CD14-positive monocyte (primary cell): ENCODE results near the gene WHRN. TPM values are rescaled to one million over a fixed set of nuclear protein-coding genes. Genes with fewer than 3 reads are reported as not detected.

ENCODE experiments used
- DNase-seq, 3 donors: peaks; one replicate each; pipeline ENCODE4 v3.0.0-alpha.2; 2011 to 2022
- H2AFZ ChIP-seq: 2 replicates; pipeline ENCODE4 v1.6.0; 2012; ENCODE audit warnings: mild to moderate bottlenecking, low read depth, low read length, inconsistent platforms; ENCODE audit not compliant: insufficient read depth, poor library complexity, severe bottlenecking
- H3K27ac ChIP-seq, 2 donors: 1 replicate in 1 of 2; 2 replicates in 1 of 2; pipeline ENCODE4 v1.5.1; 2012 to 2013; ENCODE audit warnings: low read length in 2 of 2, control low read depth in 1 of 2, inconsistent platforms in 1 of 2, low read depth in 1 of 2, mild to moderate bottlenecking in 1 of 2
- H3K27me3 ChIP-seq, 2 donors: one replicate each; pipeline versions ENCODE4 v1.6.0 to v1.6.1; 2011 to 2013; ENCODE audit warnings: low read length in 2 of 2; ENCODE audit not compliant: control insufficient read depth in 2 of 2, insufficient read depth in 2 of 2
- H3K36me3 ChIP-seq, 2 donors: replicated peaks in 1 of 2; 1 replicate in 1 of 2; 2 replicates in 1 of 2; pipeline versions ENCODE4 v1.5.1 to v1.6.1; 2012 to 2013; ENCODE audit warnings: low read length in 2 of 2, control low read depth in 1 of 2, inconsistent platforms in 1 of 2, mild to moderate bottlenecking in 1 of 2; ENCODE audit not compliant: insufficient read depth in 2 of 2, control insufficient read depth in 1 of 2
- H3K4me1 ChIP-seq, 2 donors: 1 replicate in 1 of 2; 2 replicates in 1 of 2; pipeline versions ENCODE4 v1.5.1 to v1.6.1; 2012 to 2013; ENCODE audit warnings: low read length in 2 of 2, control low read depth in 1 of 2, inconsistent platforms in 1 of 2, mild to moderate bottlenecking in 1 of 2, moderate library complexity in 1 of 2; ENCODE audit not compliant: insufficient read depth in 2 of 2, control insufficient read depth in 1 of 2
- H3K4me2 ChIP-seq: replicated peaks from 2 replicates; pipeline ENCODE3; 2012; ENCODE audit warnings: low read length, moderate library complexity, mild to moderate bottlenecking; ENCODE audit not compliant: poor library complexity, severe bottlenecking; ENCODE audit errors: extremely low read depth
- H3K4me3 ChIP-seq, 3 experiments: fragments of 200-600 bp in 1 of 3; sonication (generic) in 1 of 3; replicated peaks in 1 of 3; 1 replicate in 2 of 3; 2 replicates in 1 of 3; pipeline ENCODE4 v1.5.1; 2011 to 2013; ENCODE audit warnings: low read length in 3 of 3, mild to moderate bottlenecking in 3 of 3, control low read depth in 2 of 3, low read depth in 2 of 3, inconsistent platforms in 1 of 3, moderate library complexity in 1 of 3
- H3K79me2 ChIP-seq: 2 replicates; pipeline ENCODE4 v1.6.0; 2012; ENCODE audit warnings: mild to moderate bottlenecking, control low read depth, inconsistent platforms, low read length, moderate library complexity; ENCODE audit not compliant: insufficient read depth
- H3K9ac ChIP-seq: 2 replicates; pipeline ENCODE4 v1.6.0; 2017; ENCODE audit warnings: low read length, mild to moderate bottlenecking; ENCODE audit not compliant: insufficient read depth, poor library complexity, severe bottlenecking
- H3K9me3 ChIP-seq, 2 donors: replicated peaks in 1 of 2; 1 replicate in 1 of 2; 2 replicates in 1 of 2; pipeline versions ENCODE4 v1.5.1 to v1.6.1; 2012 to 2013; ENCODE audit warnings: low read length in 2 of 2, control low read depth in 1 of 2; ENCODE audit not compliant: control insufficient read depth in 1 of 2, insufficient read depth in 1 of 2
- H4K20me1 ChIP-seq: 2 replicates; pipeline ENCODE4 v1.6.0; 2012; ENCODE audit warnings: mild to moderate bottlenecking, low read length, control low read depth, moderate library complexity; ENCODE audit not compliant: insufficient read depth
- H3K27ac Mint-ChIP-seq, 7 donors: one replicate each; pipeline ENCODE4 v1.8.0; 2020; ENCODE audit warnings: mild to moderate bottlenecking in 7 of 7, mixed read lengths in 7 of 7, moderate library complexity in 6 of 7, inconsistent platforms in 2 of 7
- H3K27me3 Mint-ChIP-seq, 3 donors: one replicate each; pipeline ENCODE4 v1.8.0; 2021 to 2022; ENCODE audit warnings: low read depth in 3 of 3, mild to moderate bottlenecking in 3 of 3, mixed read lengths in 3 of 3, moderate library complexity in 3 of 3, inconsistent platforms in 1 of 3
- H3K36me3 Mint-ChIP-seq, 2 donors: one replicate each; pipeline ENCODE4 v1.8.0; 2020; ENCODE audit warnings: mixed read lengths in 2 of 2, inconsistent platforms in 1 of 2, mild to moderate bottlenecking in 1 of 2
- H3K4me1 Mint-ChIP-seq: one replicate; pipeline ENCODE4 v1.8.0; 2020; ENCODE audit warnings: mild to moderate bottlenecking, mixed read lengths
- H3K4me3 Mint-ChIP-seq, 2 donors: one replicate each; pipeline ENCODE4 v1.8.0; 2020; ENCODE audit warnings: mild to moderate bottlenecking in 2 of 2, mixed read lengths in 2 of 2, moderate library complexity in 1 of 2
- H3K9me3 Mint-ChIP-seq, 7 donors: one replicate each; pipeline ENCODE4 v1.8.0; 2020 to 2022; ENCODE audit warnings: mixed read lengths in 7 of 7, mild to moderate bottlenecking in 6 of 7, moderate library complexity in 6 of 7, inconsistent platforms in 2 of 7
- WGBS: methylation state at CpG from one replicate; pipeline ENCODE4 v1.1.5; 2013; ENCODE audit warnings: missing lambda C conversion rate; ENCODE audit not compliant: insufficient coverage; 5-methylcytosine and 5-hydroxymethylcytosine counted together
- intact Hi-C, 2 donors: fragments of 100-400 bp; cut with micrococcal nuclease; formaldehyde crosslinking; loops; one replicate each; pipeline versions ENCODE4 v1.15.0 to v1.15.1; 2023
- polyA plus RNA-seq, 3 donors: library from polyadenylated mRNA; depleted of rRNA in 1 of 3; unstranded in 2 of 3; stranded (reverse) in 1 of 3; fragments of 300-500 nt in 2 of 3; fragments of >200 nt in 1 of 3; fragmentation: Illumina TruSeq in 2 of 3; gene quantifications; 1 replicate in 2 of 3; 2 replicates in 1 of 3; pipeline ENCODE4 v1.2.3, GENCODE V29; 2012 to 2021
- TF ChIP-seq, protein P1 (sequence below): fragments of 200-600 bp; IDR thresholded peaks from one replicate; pipeline ENCODE4 v1.8.0; 2022; ENCODE audit warnings: antibody characterized with exemption, mild to moderate bottlenecking

WHRN gene
- polyA plus RNA-seq, 3 donors = 0.13 to 0.59 (median 0.30) TPM

DNA sequence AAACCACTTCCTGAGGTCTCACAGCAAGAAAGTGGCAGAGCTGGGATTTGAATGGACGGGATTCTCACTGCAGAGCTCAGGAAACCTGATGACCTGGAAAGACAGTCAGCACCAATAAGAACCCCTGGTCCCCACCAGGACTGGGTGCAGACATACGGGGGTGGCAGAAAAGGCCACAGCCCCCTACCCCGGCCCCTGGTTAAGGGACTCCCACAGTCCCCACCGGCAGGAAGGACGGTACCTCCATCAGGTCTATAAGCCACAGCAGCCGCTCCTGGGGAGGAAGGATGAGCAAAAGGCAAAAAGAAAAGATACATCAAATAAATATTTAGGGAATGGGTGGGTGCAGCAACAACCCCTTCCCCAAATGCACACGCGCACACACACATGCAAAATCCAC, 85.5 kb downstream of the WHRN start:
- H3K36me3 Mint-ChIP-seq = peaks cover 0 to 14% of the 10 kb centered on the region in 2 donors
- H3K9ac ChIP-seq = no peak overlapping the region
- H3K79me2 ChIP-seq = no peaks in the 10 kb centered on the region
- WGBS = 100% methylated on average over 1 of the region's 8 CpGs
- H3K9me3 Mint-ChIP-seq = peaks cover 8 to 21% (median 16%) of the 10 kb centered on the region in 7 donors
- H3K27me3 Mint-ChIP-seq = peaks cover 1 to 2% (median 2%) of the 10 kb centered on the region in 3 donors
- H3K27me3 ChIP-seq = no peaks in the 10 kb centered on the region
- intact Hi-C loops = no loop called here
- no peak overlapping the region for H2AFZ ChIP-seq
- no peak overlapping the region for H3K27ac Mint-ChIP-seq
- no peak overlapping the region for H3K4me3 ChIP-seq
- DNase-seq = no peak
- H4K20me1 ChIP-seq = no peaks in the 10 kb centered on the region
- H3K4me1 Mint-ChIP-seq = peaks cover 34% of the 10 kb centered on the region
- H3K9me3 ChIP-seq = peaks cover 14 to 17% of the 10 kb centered on the region in 2 donors
- no peaks in the 10 kb centered on the region for H3K36me3 ChIP-seq
- no peak overlapping the region for H3K27ac ChIP-seq
- H3K4me1 ChIP-seq = peaks cover 15 to 27% of the 10 kb centered on the region in 2 donors
- TF ChIP-seq, protein P1, sequence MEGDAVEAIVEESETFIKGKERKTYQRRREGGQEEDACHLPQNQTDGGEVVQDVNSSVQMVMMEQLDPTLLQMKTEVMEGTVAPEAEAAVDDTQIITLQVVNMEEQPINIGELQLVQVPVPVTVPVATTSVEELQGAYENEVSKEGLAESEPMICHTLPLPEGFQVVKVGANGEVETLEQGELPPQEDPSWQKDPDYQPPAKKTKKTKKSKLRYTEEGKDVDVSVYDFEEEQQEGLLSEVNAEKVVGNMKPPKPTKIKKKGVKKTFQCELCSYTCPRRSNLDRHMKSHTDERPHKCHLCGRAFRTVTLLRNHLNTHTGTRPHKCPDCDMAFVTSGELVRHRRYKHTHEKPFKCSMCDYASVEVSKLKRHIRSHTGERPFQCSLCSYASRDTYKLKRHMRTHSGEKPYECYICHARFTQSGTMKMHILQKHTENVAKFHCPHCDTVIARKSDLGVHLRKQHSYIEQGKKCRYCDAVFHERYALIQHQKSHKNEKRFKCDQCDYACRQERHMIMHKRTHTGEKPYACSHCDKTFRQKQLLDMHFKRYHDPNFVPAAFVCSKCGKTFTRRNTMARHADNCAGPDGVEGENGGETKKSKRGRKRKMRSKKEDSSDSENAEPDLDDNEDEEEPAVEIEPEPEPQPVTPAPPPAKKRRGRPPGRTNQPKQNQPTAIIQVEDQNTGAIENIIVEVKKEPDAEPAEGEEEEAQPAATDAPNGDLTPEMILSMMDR = no peak
- H3K4me3 Mint-ChIP-seq = no peak overlapping the region
- H3K4me2 ChIP-seq = no peak overlapping the region

DNA sequence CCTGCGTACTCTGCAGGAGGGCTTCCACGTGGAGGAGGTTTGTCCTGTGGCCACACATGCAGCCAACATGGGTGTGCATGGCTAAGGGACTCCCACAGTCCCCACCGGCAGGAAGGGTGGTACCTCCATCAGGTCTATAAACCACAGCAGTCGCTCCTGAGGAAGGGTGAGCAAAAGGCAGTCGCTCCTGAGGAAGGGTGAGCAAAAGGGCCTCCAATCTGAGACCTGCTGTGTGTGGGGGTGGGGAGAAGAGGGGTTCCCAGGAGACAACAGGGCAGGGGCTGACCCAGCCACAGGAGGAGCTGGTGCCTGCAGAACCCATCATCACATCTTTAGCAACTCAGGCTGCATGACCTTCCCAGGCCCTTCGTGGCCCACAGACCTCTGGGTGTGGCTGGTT, 87.2 kb downstream of the WHRN start:
- Histone ChIP-seq H3K4me3 (no peak overlapping the region), H4K20me1 (no peaks in the 10 kb centered on the region), H3K27me3 (no peaks in the 10 kb centered on the region), H3K27ac (no peak overlapping the region), H3K4me1 (peaks cover 28 to 42% of the 10 kb centered on the region in 2 donors), H3K9me3 (peaks cover 14 to 17% of the 10 kb centered on the region in 2 donors), H3K36me3 (no peaks in the 10 kb centered on the region), H3K79me2 (no peaks in the 10 kb centered on the region), H2AFZ (no peak overlapping the region), H3K4me2 (no peak overlapping the region), H3K9ac (no peak overlapping the region)
- 90% methylated on average over 2 of the region's 6 CpGs for WGBS
- H3K9me3 Mint-ChIP-seq = peaks cover 8 to 21% (median 16%) of the 10 kb centered on the region in 7 donors
- DNase-seq = no peak
- TF ChIP-seq, protein P1 = no peak
- intact Hi-C loops = no loop called here
- no peak overlapping the region for H3K4me3 Mint-ChIP-seq
- peaks cover 0 to 14% of the 10 kb centered on the region in 2 donors for H3K36me3 Mint-ChIP-seq
- peaks cover 42% of the 10 kb centered on the region for H3K4me1 Mint-ChIP-seq
- H3K27ac Mint-ChIP-seq = peak overlapping the region in 2 of 7 donors; percentile 51 to 56
- H3K27me3 Mint-ChIP-seq = peaks cover 1 to 2% (median 2%) of the 10 kb centered on the region in 3 donors
